DND-41 (cell line): Measurements from ENCODE around the gene KCNIP4.

Experiments
- CTCF ChIP-seq: IDR thresholded peaks from 2 replicates; pipeline ENCODE4 v1.5.1; 2012; ENCODE audit warnings: borderline replicate concordance, low read length, moderate library complexity, mild to moderate bottlenecking; ENCODE audit not compliant: poor library complexity, severe bottlenecking; ENCODE audit errors: extremely low read depth
- EZH2 ChIP-seq: IDR thresholded peaks from 3 replicates; pipeline ENCODE4 v1.6.1; 2012; ENCODE audit warnings: borderline replicate concordance, low read depth, mild to moderate bottlenecking, moderate library complexity, low read length, inconsistent platforms; ENCODE audit not compliant: severe bottlenecking

GRCh38 chr4:21744046-21744445, 204.5 kb downstream of the KCNIP4 start:
- TF ChIP-seq CTCF (no peak), EZH2 (no peak)
